ENCODE measurements around the gene AIF1L.

DNA sequence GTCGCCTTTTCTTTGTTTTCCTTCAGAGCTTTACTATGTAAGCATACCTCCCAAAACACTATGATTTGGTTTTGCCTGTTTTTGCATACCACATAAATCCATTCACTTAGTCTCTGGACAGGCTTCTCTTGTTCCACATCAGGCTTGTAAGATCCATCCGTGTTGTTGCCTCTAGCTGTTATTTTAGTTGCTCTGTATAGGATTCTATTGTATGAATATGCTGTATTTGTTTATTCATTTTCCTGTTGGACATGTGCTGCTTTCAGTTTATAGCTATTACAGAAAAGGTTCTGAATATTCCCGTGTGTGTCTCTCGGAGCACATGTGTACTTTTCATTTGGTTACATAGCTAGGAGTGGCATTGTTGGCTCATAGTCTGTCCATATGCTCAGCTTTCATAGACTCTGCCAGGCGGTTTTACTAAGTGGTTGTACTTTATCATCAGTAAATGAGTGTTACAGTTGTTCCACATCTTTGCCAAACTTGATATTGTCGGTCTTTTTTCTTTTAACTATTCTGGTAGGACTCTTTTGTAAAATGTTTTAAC, 70.9 kb downstream of the AIF1L start:
- TF ChIP-seq, protein P1, sequence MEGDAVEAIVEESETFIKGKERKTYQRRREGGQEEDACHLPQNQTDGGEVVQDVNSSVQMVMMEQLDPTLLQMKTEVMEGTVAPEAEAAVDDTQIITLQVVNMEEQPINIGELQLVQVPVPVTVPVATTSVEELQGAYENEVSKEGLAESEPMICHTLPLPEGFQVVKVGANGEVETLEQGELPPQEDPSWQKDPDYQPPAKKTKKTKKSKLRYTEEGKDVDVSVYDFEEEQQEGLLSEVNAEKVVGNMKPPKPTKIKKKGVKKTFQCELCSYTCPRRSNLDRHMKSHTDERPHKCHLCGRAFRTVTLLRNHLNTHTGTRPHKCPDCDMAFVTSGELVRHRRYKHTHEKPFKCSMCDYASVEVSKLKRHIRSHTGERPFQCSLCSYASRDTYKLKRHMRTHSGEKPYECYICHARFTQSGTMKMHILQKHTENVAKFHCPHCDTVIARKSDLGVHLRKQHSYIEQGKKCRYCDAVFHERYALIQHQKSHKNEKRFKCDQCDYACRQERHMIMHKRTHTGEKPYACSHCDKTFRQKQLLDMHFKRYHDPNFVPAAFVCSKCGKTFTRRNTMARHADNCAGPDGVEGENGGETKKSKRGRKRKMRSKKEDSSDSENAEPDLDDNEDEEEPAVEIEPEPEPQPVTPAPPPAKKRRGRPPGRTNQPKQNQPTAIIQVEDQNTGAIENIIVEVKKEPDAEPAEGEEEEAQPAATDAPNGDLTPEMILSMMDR (IDR thresholded peaks at IDR 0.05), result no peak
- TF ChIP-seq POLR2A (IDR thresholded peaks at IDR 0.05), result no peak
- TF ChIP-seq POLR2AphosphoS5 (IDR thresholded peaks at IDR 0.05), result no peak
- no peak for TF ChIP-seq EP300 (IDR thresholded peaks at IDR 0.05)
